Right lobe of liver (tissue), 6 donors: Measurements from ENCODE around the gene SPTBN1. TPM values are rescaled to one million over a fixed set of nuclear protein-coding genes. Genes with fewer than 3 reads are reported as not detected.
A peak's percentile ranks its signal among the peaks of the same experiment; 100 is the strongest.

Source experiments
- ATAC-seq, 4 donors: fragments of 200-7000 bp; cut with Tn5 transposase; one replicate each; pipeline ENCODE4 v1.9.1; 2020; ENCODE audit warnings: mild to moderate bottlenecking in 4 of 4, moderate library complexity in 4 of 4
- DNase-seq, 3 donors: peaks; one replicate each; pipeline ENCODE4 v3.0.0-alpha.2; 2020
- H3K27ac ChIP-seq, 3 donors: fragments of 200-600 bp; one replicate each; pipeline ENCODE4 v1.8.0; 2022
- H3K27me3 ChIP-seq, 2 donors: fragments of 200-600 bp; one replicate each; pipeline ENCODE4 v1.8.0; 2022
- H3K36me3 ChIP-seq, 4 donors: fragments of 200-600 bp; sonication (generic) in 1 of 4; one replicate each; pipeline versions ENCODE4 v1.5.1 to v1.8.0; 2017 to 2022; ENCODE audit warnings: control low read depth in 1 of 4
- H3K4me1 ChIP-seq, 4 donors: fragments of 200-600 bp; sonication (generic) in 1 of 4; one replicate each; pipeline versions ENCODE4 v1.5.1 to v1.8.0; 2017 to 2022; ENCODE audit warnings: control low read depth in 1 of 4
- H3K4me3 ChIP-seq, 3 donors: fragments of 200-600 bp; one replicate each; pipeline ENCODE4 v1.8.0; 2022
- H3K9me3 ChIP-seq, 4 donors: fragments of 200-600 bp; sonication (generic) in 1 of 4; one replicate each; pipeline versions ENCODE4 v1.5.1 to v1.8.0; 2017 to 2022; ENCODE audit warnings: control low read depth in 1 of 4
- CTCF ChIP-seq, 4 donors: fragments of 200-600 bp in 3 of 4; fragments of 450-650 bp in 1 of 4; IDR thresholded peaks; one replicate each; pipeline versions ENCODE4 v1.5.1 to v1.8.0; 2016 to 2022; ENCODE audit warnings: antibody characterized with exemption in 4 of 4, mild to moderate bottlenecking in 2 of 4
- POLR2A ChIP-seq: fragments of 450-650 bp; IDR thresholded peaks from one replicate; pipeline ENCODE4 v1.6.1; 2017; ENCODE audit warnings: antibody characterized with exemption, mild to moderate bottlenecking
- WGBS: methylation state at CpG from one replicate; pipeline ENCODE4 v1.1.6; 2018; ENCODE audit warnings: low coverage, low lambda C conversion rate; ENCODE audit not compliant: insufficient coverage; ENCODE audit errors: missing lambda C conversion rate; 5-methylcytosine and 5-hydroxymethylcytosine counted together
- intact Hi-C, 2 donors: fragments of 100-400 bp; cut with DNase I; formaldehyde crosslinking; loops; one replicate each; pipeline versions ENCODE4 v1.11.2 to v1.14.1; 2022
- total RNA-seq, 6 experiments: library from RNA; depleted of rRNA in 2 of 6; stranded (reverse); fragments of >200 nt in 2 of 6; fragmentation: NEBNext Ultra II Directional in 3 of 6; extraction: Animal tissue kit (Norgen Biotek cat#: 25700) in 3 of 6; gene quantifications; one replicate each; pipeline versions ENCODE4 v1.1.0 to v1.2.4, GENCODE V29; 2016 to 2023
- donor health status: DM: no; HTN: yes; CAD: no.
- donor health status: DM: no; HTN: no; CAD: no.
- donor health status: DM: no; HTN: no; CAD: no.
- donor health status: DM: no; HTN: yes; CAD: no.
- donor health status: DM: no; HTN: yes; CAD: no.

SPTBN1 gene
- total RNA-seq, 6 experiments from 2014 or later = 107 to 315 (median 227) TPM

GRCh38 chr2:54675738-54676137 is 219.6 kb downstream of the SPTBN1 start:
- H3K4me3 ChIP-seq = no peak overlapping the region
- intact Hi-C loops = no loop called here
- H3K36me3 ChIP-seq = no peaks in the 10 kb centered on the region
- ATAC-seq (peak; percentile 16 to 61 (median 45)), DNase-seq (peak in 1 of 3 donors; percentile 74)
- 44% methylated on average over 8 of the region's 11 CpGs for WGBS
- H3K27ac ChIP-seq = no peak overlapping the region
- H3K4me1 ChIP-seq = peaks cover 0 to 12% (median 0%) of the 10 kb centered on the region in 4 donors
- no peaks in the 10 kb centered on the region for H3K27me3 ChIP-seq
- no peaks in the 10 kb centered on the region for H3K9me3 ChIP-seq
- TF ChIP-seq POLR2A (no peak), CTCF (IDR thresholded peaks at IDR 0.05) (no peak)

GRCh38 chr2:54676656-54677055 is 220.5 kb downstream of the SPTBN1 start:
- DNase-seq (no peak), ATAC-seq (no peak)
- Histone ChIP-seq H3K9me3 (no peaks in the 10 kb centered on the region), H3K27ac (no peak overlapping the region), H3K4me1 (peaks cover 0 to 15% (median 0%) of the 10 kb centered on the region in 4 donors), H3K36me3 (no peaks in the 10 kb centered on the region), H3K27me3 (no peaks in the 10 kb centered on the region), H3K4me3 (no peak overlapping the region)
- TF ChIP-seq POLR2A (no peak), CTCF (IDR thresholded peaks at IDR 0.05) (no peak)
- 63% methylated on average over 2 of the region's 2 CpGs for WGBS
- intact Hi-C loops = no loop called here

GRCh38 chr2:54677476-54678265 is 221.5 kb downstream of the SPTBN1 start:
- Histone ChIP-seq H3K27me3 (no peaks in the 10 kb centered on the region), H3K4me1 (peaks cover 0 to 15% (median 0%) of the 10 kb centered on the region in 4 donors), H3K27ac (no peak overlapping the region), H3K9me3 (no peaks in the 10 kb centered on the region), H3K36me3 (no peaks in the 10 kb centered on the region), H3K4me3 (no peak overlapping the region)
- 94% methylated on average over 6 of the region's 6 CpGs for WGBS
- intact Hi-C loops = no loop called here
- ATAC-seq (no peak), DNase-seq (no peak)
- no peak for TF ChIP-seq CTCF (IDR thresholded peaks at IDR 0.05)

- intact Hi-C loops = no loop called here
- Histone ChIP-seq H3K27me3 (no peaks in the 10 kb centered on the region), H3K36me3 (no peaks in the 10 kb centered on the region), H3K27ac (no peak overlapping the region), H3K4me3 (no peak overlapping the region), H3K4me1 (peaks cover 0 to 17% (median 0%) of the 10 kb centered on the region in 4 donors), H3K9me3 (no peaks in the 10 kb centered on the region)
- WGBS = 70% methylated on average over 2 of the region's 3 CpGs
- TF ChIP-seq POLR2A = no peak
- DNase-seq (no peak), ATAC-seq (no peak)
Observed at GRCh38 chr2:54678719-54679118, 222.6 kb downstream of the SPTBN1 start.

GRCh38 chr2:54680397-54681041 is 224.4 kb downstream of the SPTBN1 start:
- TF ChIP-seq POLR2A (no peak), CTCF (IDR thresholded peaks at IDR 0.05) (no peak)
- H3K27me3 ChIP-seq = no peaks in the 10 kb centered on the region
- ATAC-seq = peak; percentile 59 to 74 (median 72)
- no peak overlapping the region for H3K27ac ChIP-seq
- no peak for DNase-seq
- intact Hi-C loops = no loop called here
- peaks cover 0 to 24% (median 0%) of the 10 kb centered on the region in 4 donors for H3K4me1 ChIP-seq
- 50% methylated on average over 5 of the region's 6 CpGs for WGBS
- no peaks in the 10 kb centered on the region for H3K9me3 ChIP-seq
- H3K4me3 ChIP-seq = no peak overlapping the region
- H3K36me3 ChIP-seq = no peaks in the 10 kb centered on the region
